ENCODE results near the gene CPED1.

CPED1 gene

DNA sequence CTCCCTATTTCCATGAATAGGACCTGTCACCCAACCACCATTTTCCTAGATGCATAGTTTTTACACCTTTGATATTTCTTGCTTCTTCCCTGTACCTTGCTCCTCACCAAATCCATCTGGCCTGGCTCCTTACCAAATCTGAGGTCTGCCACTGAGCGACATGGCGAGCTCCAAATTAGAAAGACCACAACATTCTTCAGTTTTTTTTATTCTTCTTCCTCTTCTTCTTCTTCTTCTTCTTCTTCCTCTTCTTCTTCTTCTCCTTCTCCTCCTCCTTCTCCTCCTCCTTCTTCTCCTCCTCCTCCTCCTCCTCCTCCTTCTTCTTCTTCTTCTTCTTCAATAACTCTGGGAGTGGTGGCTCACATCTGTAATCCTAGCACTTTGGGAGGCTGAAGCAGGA, 7.1 kb downstream of the CPED1 start:
- TF ChIP-seq TAF1 (IDR thresholded peaks at IDR 0.05; ENCODE audit: borderline replicate concordance, insufficient read depth, low read length) (no peak), POLR2AphosphoS5 (IDR thresholded peaks at IDR 0.05; ENCODE audit: low read depth, low read length) (no peak), SIN3A (IDR thresholded peaks at IDR 0.05; ENCODE audit: borderline replicate concordance, insufficient read depth, low read length) (no peak), FOXP2 (optimal IDR thresholded peaks at IDR 0.05; ENCODE audit: borderline replicate concordance, extremely low read depth, extremely low read length, insufficient read depth) (no peak)
- TF ChIP-seq, protein P1, sequence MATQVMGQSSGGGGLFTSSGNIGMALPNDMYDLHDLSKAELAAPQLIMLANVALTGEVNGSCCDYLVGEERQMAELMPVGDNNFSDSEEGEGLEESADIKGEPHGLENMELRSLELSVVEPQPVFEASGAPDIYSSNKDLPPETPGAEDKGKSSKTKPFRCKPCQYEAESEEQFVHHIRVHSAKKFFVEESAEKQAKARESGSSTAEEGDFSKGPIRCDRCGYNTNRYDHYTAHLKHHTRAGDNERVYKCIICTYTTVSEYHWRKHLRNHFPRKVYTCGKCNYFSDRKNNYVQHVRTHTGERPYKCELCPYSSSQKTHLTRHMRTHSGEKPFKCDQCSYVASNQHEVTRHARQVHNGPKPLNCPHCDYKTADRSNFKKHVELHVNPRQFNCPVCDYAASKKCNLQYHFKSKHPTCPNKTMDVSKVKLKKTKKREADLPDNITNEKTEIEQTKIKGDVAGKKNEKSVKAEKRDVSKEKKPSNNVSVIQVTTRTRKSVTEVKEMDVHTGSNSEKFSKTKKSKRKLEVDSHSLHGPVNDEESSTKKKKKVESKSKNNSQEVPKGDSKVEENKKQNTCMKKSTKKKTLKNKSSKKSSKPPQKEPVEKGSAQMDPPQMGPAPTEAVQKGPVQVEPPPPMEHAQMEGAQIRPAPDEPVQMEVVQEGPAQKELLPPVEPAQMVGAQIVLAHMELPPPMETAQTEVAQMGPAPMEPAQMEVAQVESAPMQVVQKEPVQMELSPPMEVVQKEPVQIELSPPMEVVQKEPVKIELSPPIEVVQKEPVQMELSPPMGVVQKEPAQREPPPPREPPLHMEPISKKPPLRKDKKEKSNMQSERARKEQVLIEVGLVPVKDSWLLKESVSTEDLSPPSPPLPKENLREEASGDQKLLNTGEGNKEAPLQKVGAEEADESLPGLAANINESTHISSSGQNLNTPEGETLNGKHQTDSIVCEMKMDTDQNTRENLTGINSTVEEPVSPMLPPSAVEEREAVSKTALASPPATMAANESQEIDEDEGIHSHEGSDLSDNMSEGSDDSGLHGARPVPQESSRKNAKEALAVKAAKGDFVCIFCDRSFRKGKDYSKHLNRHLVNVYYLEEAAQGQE (IDR thresholded peaks at IDR 0.05; ENCODE audit: insufficient read depth in 1 of 2, low read depth in 2 of 2, low read length in 2 of 2), result no peak

DNA sequence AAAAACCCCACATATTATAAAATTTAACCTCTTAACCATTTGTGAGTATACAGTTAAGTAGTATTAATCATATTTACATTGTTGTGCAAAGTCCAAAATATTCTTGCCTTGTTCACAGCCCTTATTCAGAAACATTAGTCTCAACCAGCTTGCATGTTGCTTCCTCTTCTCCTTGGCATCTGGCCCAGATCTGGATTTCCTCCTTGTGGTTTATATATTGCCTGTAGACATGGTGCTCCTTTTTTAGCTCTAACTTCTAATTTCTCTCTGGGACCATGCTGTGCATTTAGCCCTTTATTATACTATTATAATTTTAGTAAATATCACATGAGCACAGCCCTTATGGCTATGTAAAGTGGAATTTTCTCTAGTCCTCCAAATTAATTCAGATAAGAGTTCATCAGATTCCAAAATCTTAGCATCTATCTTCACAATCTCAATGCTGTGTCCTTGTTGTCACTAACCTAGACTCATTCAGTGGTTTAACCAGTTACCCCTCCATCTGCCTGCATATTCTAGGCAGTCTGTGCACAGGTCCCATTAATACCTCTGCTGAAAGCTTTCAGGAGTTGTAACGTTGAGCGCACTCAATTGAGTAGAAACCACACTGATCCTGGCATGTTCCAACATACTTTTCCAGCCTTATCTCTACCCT, 7.9 kb downstream of the CPED1 start:
- TF ChIP-seq, protein P1 (IDR thresholded peaks at IDR 0.05; ENCODE audit: insufficient read depth in 1 of 2, low read depth in 2 of 2, low read length in 2 of 2), result no peak
- TF ChIP-seq POLR2AphosphoS5 (IDR thresholded peaks at IDR 0.05; ENCODE audit: low read depth, low read length) (no peak), TAF1 (IDR thresholded peaks at IDR 0.05; ENCODE audit: borderline replicate concordance, insufficient read depth, low read length) (no peak), FOXP2 (optimal IDR thresholded peaks at IDR 0.05; ENCODE audit: borderline replicate concordance, extremely low read depth, extremely low read length, insufficient read depth) (no peak), SIN3A (IDR thresholded peaks at IDR 0.05; ENCODE audit: borderline replicate concordance, insufficient read depth, low read length) (no peak)

DNA sequence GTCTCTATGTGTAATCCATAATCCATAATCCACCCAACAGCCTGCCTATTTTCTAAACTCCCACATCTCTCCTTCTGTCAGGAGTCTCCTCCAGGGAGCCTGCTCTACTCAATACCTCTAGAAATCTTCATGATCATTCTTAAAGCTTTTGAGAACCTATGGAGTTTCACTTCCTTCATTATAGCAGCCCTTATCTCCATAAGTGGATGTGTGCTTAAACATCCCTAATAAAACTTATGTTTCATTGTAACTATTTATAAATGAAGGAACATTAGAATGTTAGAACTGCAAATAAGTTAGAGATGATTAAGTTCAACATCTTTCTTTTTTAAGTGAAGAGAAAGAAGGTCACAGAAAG, 8.5 kb downstream of the CPED1 start:
- TF ChIP-seq, protein P1 (IDR thresholded peaks at IDR 0.05; ENCODE audit: insufficient read depth in 1 of 2, low read depth in 2 of 2, low read length in 2 of 2), result no peak
- TF ChIP-seq FOXP2 (optimal IDR thresholded peaks at IDR 0.05; ENCODE audit: borderline replicate concordance, extremely low read depth, extremely low read length, insufficient read depth), result no peak
- no peak for TF ChIP-seq TAF1 (IDR thresholded peaks at IDR 0.05; ENCODE audit: borderline replicate concordance, insufficient read depth, low read length)
- no peak for TF ChIP-seq SIN3A (IDR thresholded peaks at IDR 0.05; ENCODE audit: borderline replicate concordance, insufficient read depth, low read length)
- TF ChIP-seq POLR2AphosphoS5 (IDR thresholded peaks at IDR 0.05; ENCODE audit: low read depth, low read length), result no peak

DNA sequence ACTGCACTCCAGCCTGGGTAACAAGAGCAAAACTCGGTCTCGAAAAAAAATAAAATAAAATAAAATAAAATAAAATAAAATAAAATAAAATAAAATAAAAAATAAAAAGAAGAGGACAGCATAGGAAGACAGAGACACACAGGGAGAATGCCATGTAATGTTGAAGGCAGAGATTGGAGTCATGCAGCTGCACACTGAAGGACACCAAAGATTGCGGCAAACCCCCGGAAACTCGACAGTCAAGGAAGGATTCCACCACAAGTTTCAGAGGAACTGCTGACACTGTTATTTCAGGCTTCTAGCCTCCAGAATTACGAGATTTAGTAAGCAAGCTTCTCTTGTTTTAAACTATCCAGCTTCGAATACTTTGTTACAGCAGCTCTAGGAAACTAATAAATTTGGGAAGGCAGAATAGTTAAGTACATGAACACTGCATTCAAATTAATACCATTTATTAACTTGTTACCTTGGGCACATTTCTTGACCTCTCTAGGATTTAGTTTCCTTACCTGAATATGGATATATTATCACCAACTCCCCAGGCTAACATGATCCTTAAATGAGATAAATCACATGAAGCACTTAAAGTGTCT, 9.5 kb downstream of the CPED1 start:
- TF ChIP-seq TAF1 (IDR thresholded peaks at IDR 0.05; ENCODE audit: borderline replicate concordance, insufficient read depth, low read length), result no peak
- no peak for TF ChIP-seq POLR2AphosphoS5 (IDR thresholded peaks at IDR 0.05; ENCODE audit: low read depth, low read length)
- TF ChIP-seq SIN3A (IDR thresholded peaks at IDR 0.05; ENCODE audit: borderline replicate concordance, insufficient read depth, low read length), result no peak
- TF ChIP-seq, protein P1 (IDR thresholded peaks at IDR 0.05; ENCODE audit: insufficient read depth in 1 of 2, low read depth in 2 of 2, low read length in 2 of 2), result no peak
- TF ChIP-seq FOXP2 (optimal IDR thresholded peaks at IDR 0.05; ENCODE audit: borderline replicate concordance, extremely low read depth, extremely low read length, insufficient read depth), result no peak
